GM19397 (cell line): Measurements from ENCODE around the gene CDC5L.
A peak's percentile ranks its signal among the peaks of the same experiment; 100 is the strongest.

Source experiments
- ATAC-seq: cut with Tn5 transposase; IDR thresholded peaks from one replicate; pipeline ENCODE4 v1.9.1; 2021; ENCODE audit warnings: mild to moderate bottlenecking, moderate library complexity; ENCODE audit not compliant: unreplicated experiment

The CDC5L gene

DNA sequence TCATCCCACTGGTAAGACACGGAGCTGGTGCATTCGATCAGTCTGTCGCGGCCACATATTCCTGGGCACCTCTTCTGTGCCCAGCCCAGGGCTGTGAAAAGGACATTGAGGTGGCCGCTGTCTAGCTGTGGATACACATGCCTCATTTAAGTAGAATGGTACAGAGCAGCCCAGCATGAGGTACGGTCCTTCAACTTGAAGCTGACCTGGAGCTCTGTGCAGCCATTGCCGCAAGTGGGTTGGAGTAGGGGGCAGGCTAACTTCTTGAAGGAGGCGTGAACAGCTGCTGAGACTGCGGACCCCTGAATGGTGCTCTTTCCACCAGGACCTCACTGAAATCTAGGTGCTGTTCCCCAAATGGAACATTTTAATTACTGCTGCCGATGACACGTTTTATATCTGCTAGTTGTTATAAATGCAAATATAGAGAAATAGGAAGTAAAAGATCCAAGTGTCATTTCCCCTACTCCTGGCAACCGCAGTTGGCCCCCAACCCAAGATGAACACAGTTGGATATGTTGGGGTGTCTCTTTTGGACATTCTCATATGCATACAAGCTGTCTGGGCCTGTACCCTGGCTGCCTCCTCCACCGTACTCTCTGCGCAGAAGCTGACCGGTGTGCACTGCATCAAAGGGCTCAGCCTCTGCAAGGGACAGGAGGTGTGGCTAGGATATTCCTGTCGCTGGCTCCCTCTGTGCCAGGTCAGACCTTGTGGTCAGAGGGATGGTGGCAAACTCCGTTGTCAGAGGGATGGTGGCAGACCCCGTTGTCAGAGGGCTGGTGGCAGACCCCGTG lies 86.1 kb downstream of the CDC5L start:
- ATAC-seq, result no peak

DNA sequence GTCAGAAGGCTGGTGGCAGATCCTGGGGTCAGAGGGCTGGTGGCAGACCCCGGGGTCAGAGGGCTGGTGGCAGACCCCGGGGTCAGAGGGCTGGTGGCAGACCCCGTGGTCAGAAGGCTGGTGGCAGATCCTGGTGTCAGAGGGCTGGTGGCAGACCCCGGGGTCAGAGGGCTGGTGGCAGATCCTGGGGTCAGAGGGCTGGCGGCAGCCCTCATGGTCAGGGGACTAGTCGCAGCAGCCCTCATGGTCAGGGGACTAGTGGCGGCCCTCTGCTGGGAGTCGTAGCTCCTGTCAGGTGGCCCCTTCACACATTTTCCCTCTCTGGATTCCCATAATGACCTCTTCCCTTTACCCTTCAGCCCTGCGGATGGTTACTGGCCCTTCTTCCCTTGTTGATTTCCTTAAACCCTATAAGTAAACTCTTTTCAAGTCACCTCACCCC lies 86.7 kb downstream of the CDC5L start:
- ATAC-seq, result no peak

DNA sequence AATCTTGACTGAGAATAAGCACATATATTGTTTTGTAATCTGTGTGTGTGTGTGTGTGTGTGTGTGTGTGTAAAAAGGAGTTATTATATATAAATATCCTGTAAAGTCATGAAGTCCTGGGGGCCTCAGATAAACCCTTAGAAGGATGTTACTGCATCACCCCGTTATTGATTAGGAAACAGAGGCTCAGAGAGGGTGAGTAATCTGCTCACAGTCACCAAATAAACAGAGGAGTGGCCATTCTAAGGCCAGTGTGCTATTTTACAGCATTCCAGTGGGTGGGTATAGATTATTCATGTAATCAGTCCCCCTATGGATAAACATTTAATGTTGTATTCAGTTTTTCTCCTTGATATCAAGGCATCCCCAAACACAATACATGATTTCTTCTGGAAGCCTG lies 87.1 kb downstream of the CDC5L start:
- ATAC-seq, result no peak

DNA sequence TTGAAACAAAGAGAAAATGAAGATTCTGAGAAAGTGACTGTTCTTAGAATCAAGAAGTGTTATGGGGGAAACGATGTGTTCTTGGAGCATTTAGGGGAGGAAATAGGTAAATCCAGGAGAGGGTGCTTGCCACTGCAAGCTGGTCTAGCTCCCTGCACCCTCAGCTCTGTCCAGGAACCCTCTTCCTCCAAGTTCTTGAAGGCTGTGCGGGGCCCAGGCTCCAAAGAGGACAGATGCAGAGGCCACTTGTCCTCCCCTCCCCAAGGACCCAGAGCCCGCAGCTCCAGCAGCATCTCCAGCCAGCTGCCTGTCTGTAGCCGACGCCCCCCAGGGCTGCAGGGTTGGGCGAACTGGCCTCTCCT lies 87.9 kb downstream of the CDC5L start:
- peak; percentile 29 for ATAC-seq

DNA sequence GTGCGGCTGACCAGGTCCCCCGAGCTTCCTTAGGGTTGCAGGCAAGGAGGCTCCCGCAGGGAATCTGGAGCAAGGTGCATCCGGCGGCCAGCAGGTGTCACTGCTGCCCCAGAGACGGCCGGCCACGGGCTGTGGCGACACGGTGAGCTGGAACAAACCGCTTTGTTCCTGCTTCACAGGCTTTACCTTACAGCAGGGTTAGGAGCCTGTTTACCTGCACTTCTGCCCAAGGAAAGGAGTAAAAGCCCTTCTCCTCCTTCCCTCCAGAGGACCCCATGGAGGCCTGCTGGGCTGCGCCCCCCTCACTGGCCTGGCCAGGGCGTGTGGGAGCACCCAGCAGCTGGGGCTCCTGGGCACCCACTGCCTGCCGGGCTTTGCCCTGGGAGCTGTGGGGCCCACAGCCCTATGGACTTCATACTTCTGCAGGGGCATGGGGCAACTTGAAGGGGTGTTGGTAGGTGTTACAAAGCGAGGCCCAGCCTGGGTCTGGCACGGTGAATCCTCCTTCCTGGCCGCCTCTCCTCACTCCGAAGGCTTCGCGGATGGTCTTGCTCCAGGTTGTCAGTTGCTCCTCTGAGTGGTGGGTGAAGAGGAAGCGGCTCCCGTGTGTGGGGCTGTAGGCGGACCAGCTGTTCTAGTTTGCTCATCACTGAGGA lies 88.4 kb downstream of the CDC5L start:
- ATAC-seq, result peak; percentile 64

DNA sequence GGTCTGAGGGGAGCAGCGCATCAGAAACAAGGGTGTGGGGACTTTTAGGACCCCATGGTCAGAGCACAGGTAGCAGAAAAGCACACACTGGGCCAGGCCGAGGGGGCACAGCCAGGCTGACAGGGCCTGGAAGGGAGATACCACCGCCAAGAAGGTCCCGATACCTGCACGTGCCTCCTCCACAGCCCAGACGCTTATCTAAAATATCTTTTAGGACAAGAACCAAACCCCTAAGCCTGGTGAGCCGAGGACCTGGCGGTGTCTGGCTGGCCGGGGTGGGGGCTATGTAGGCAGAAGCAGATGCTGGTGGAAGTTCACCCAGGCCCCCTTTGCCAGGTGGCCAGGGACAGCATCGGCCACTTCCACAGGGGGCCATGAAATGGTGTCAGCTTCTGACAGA lies 89.3 kb downstream of the CDC5L start:
- ATAC-seq, result no peak

DNA sequence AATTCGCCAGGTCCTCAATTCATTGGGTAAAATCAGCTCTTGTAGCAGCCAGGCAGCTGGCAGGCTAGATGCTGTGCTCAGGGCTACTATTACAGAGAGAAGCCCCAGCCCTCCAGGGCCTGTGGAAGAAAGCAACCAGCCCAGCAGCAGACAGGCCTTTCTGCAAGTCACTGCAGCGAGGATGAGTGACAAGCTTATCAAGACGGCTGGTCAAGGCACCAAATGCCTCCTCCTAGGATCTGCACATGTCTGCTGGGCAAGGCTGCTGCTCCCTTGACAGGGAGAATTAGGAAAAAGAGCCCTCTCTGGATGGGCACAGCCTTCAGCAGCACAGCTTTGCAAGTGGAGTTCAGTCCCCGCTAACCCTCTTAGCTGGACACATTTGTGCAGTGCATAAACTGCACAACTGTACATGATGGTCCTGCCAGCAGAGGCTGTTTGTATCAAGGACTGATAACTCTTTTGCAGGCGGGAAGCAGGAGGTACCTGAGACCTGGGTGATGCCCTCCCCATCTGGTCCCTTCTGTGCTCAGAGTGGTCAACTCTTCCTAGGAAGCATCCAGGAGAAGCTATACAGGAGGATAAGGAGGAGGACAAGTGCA lies 89.9 kb downstream of the CDC5L start:
- no peak for ATAC-seq

DNA sequence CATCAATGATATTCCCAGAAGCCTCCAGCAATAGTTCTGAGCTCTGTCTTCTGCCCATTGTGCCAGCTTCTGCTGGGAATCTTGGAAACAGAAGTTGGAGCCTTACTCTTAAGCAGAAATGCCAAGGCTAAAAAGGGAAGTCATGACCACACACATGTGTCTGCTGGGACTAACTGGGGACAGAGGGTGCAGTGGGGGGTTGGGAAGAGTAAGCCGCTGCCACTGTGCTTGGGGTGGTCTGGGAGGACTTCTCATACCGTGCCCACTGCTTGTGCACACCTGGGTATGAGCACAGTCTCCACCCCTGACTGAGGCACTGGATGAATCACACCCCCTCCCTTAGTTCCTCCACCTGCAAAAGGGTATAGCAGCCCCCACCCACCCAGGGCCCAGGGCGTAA lies 90.7 kb downstream of the CDC5L start:
- no peak for ATAC-seq

DNA sequence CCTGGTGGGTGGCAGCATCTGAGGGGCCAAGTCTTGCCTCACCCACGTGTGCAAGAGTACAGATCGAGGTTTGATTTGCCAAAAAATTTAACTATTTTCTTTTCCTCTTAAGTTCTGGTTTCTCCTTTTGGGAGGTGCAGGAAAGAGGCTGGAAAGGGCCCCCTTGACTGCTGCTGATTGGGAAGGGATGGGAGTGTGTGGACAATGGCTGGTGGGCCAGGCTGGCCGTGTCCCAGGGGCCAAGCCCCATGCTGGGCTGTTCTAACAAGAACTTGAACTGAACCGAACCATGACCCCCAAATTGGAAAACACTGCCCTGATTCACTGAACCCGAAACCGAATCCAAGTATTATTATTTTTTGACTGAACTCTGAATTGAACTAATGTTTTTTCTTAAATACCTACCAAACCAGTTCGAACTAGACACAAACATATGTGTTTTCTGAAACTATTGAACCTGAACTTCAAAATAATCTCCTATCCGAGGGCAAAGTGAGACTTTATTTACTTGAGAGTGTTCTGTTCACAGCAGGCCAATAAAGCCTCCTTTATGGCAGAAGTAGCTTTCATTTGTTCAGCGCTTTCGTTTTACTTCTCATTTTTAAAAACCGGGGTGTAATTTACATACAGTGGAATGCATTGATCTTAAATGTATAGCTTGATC lies 91.2 kb downstream of the CDC5L start:
- no peak for ATAC-seq

DNA sequence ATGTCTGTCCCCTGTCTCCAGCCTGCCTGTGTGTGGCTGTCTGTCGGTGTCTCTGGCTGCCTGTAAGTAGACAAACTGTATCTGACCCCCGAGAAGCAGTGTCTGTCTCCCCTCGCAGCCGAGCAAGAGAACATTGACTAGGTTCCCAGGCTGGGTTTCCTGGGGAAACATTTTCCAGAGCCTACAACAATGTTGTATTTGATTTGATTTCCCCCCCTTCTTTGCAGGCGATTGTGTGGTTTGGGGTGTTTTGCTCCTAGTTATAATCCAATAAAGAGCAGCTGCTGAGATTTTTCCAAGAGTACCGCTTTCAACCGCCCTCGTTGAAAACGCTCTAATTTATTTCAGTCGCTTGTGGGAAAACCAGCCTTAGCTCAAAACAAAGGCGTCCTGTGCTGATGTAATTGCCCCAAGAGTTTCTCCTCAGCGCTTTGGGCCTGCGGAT lies 92.6 kb downstream of the CDC5L start:
- ATAC-seq, result no peak

DNA sequence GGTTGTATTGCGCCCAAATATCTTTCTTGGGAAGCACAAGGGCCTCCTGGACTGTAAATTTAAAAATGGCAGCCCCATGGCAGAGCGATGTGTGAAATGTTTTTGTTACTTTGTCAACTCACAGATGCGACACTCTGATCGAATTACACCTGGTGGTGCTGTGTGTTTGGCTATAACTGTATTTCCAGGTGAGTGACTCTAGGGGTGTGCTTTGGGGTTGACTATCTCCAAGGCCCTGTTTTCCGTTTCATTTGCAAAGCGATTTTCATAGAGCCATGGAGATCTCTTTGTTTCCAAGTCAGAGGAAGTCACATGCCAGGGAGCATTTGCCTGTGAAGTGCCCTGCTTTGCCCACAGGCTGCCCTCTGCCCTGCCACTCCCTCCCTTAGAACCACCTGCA lies 93.5 kb downstream of the CDC5L start:
- no peak for ATAC-seq

DNA sequence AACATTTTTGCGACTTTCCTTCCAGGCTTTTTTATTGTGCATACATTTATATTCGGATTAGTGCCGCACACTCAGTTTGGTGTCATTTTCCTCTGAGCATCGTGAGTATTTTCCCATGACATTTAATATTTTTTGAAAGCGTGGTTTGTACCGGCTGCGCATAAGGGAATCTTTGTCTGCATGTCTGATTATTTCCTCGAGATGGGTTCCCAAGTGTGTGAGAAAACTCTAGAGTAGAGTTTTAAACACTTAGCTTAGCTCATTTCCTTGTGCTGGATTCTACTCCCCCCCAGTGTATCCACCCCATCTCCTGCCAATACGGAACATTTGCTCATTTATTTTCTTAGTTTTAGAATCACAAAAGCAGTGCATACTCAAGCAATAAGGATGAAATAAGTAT lies 94.3 kb downstream of the CDC5L start:
- ATAC-seq, result no peak

DNA sequence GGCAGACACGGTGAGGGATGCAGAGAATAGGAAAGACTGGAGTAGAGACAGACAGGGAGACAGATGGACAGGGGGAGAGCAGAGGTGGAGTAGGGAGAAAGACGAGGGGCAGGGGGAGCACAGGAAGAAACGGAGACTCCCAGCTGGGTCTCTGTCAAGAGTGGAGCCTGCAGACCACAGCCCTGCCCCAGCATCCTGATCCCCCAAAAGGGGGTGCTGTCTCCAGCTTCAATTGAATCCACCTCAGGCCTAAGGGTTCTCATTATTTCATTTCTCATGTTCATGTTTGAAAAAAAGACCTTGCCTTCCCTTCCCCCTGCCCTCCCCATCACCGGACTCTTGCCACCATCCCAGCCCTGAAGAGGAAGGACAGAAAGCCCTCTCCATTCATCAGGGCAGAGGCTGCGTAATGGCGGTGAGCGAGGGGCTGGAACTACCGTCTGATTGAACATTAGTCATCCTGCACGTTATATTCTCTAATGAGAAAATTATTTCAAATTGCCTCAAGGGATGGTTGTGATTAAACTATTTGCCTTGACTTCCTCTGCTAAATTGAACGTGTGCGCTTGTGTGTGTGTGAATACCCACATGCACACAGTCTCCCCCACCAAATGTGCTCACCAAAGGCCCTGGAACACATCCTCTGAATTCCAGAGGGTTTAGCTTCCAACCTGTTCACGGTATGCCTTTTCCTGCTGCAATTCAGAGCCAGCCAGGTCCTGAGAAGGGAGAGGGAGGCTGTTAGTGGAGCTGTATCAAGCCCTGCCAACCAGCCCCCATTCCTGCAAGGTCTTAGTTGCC lies 98.3 kb downstream of the CDC5L start:
- ATAC-seq, result no peak

DNA sequence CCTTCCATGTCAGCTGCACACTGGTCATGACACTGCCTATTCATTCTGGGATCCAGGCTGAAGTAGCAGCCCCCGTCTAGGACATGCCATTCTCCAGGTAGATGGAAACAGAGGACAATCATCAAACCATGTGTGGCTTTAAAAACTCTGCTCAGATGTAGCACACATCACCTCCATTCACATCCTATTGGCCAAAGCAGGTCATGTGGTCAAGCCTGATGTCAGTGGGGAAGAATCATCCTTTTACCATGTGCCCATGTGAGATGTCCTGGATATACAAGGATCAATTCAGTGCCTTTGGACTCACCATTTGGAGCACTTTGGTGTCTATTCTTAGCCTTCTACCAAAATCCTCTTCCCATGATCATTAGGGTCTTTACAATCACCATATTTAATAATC lies 99.5 kb downstream of the CDC5L start:
- ATAC-seq, result no peak

DNA sequence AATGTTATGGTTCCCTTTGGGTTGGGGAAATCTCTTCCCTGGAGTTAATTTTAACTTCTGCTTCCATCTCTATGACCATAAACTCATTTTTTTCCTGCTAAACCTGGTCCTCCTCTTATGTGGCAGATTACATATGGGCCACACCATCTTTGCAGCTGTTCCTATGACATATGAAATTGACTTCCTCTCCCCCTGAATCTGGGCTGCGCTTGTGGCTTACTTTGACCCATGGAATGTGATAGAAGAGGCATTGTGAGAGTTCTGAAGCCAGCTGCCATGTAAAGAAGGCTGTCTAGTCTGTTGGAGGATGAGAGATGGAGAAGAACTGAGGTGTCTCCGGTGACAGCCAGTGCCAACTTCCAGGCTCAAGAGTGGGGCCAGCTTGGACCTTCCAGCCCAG lies 100.1 kb downstream of the CDC5L start:
- no peak for ATAC-seq

DNA sequence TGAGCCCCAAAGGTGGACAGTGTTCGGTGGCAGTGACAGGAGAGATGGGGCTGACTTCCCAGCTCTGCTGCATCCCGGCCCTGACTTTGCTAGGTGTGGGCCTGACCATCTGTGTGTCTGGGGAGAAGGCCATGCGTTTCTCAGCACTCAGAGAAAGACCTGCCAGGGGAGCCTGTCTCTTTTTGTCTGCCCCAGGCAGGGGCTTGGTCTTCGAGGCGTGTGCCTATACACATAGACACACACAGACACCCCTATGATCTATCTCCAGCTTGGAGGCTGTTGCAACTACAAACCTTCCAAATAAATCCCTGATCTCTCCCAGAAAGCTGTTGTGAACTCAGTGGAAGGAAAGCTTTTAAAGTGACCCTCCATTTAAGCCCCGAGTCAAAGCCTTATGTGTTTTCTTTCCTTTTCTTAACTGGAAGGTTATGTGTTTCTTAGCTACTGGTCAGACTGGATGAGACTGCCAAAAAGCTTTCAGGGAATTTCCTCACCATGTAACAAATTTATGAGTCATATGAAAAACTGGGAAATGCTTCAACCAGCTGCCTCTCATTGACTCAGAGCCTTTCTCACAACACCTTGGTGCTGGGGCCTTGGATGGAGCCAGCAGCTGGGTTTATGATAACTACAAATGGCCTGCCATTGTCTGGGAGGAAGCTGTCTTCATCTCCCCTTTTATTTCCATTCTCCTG lies 102.6 kb downstream of the CDC5L start:
- no peak for ATAC-seq

DNA sequence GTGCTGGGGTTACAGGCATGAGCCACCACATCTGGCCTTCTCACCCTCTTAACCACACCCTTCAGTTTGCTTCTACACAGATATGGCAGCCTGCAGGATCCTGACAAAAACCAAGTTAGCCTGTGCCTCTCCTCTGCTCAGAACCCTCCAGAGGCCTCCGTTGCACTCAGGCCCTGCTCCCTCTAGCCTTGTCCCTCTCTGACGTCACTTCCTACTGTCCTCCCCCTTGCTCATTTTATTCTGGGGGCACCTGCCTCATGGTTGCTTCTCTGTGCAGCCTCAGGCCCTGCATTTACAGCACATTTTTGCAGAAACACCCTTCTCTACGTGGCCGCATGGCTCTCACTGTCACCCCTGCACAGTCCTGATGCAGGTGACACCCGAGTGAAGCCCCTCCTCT lies 105.6 kb downstream of the CDC5L start:
- ATAC-seq, result no peak

DNA sequence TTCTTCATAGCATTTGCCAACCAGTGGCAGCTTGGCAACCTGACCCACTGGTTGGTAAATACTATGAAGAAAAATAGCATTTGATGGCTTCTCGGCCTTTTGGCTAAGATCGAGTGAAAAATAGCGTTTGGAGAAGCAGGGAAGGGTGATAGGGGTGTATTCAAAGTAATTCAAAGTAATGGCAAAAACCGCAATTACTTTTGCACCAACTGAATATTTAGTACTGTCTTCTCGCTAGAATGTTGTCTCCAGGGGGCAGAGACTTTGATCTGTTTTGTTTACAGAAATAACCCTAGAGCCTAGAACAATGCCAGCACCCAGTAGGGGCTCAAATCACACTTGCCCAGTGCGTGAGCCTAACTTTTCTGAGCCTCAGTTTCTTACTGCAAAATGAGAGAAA lies 106.1 kb downstream of the CDC5L start:
- no peak for ATAC-seq

DNA sequence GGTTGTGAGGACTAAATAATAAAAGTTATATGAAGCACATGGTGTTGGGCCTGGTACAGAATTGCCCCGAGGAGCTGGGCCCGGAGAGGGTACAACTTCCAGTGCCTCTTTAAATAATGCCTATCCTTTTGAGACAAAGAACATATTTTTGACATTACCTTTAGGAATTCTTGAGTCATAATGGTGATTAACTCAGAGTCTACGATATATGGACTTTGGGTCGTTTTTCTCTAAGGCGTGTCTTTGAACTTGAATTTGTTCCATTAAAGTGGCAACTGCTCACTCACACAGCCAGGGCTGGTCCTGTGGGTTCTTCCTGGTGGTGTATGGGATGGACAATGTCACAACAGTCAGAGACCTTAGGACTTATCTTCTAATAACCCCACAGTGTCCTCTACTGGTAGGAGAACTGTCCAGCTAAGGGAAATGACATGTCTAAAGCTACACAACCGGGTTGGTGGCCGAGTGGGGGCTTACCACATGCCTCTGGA lies 106.5 kb downstream of the CDC5L start:
- ATAC-seq, result no peak
